COLO668 (cell line): Measurements from ENCODE around the gene DPP10.

Experiments used
- DNase-seq: peaks from one replicate; lab custom pipeline; 2025; ENCODE audit not compliant: unreplicated experiment; lab: John Stamatoyannopoulos, UW

The DPP10 gene

DNA sequence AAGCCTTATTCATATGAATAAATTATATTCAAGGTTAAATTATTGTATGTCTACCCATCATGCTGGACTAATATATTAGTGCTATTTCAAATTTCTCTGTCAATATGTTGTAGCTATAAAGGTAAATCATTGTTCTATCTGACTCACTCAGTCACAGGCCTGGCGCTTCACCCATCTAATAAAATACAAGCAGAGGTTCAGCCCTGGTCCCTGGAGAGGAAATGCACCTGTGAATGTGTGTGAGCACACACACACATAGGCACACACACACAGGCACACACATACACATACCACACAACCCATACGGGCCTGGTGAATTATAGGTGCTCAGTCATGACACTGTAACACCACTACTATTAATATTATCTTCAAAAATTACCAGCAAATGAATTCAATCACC is 1396.1 kb downstream of the DPP10 start:
- no peak for DNase-seq

DNA sequence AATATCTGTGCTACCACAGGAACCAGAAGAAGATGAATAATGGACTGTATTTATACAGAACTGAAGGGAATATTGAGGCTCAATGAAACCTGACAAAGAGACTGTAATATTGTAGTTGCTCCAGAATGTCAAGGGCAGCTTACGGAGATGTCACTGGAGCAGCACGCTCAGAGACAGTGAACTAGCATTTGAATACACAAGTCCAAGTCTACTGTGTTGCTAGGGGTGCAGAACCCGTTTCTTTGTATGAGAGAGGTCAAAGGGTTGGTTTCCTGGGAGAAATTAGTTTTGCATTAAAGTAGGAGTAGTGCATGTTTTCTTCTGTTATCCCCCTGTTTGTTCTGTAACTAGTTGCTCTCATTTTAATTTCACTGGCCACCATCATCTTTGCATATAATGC is 1399.9 kb downstream of the DPP10 start:
- DNase-seq = no peak

DNA sequence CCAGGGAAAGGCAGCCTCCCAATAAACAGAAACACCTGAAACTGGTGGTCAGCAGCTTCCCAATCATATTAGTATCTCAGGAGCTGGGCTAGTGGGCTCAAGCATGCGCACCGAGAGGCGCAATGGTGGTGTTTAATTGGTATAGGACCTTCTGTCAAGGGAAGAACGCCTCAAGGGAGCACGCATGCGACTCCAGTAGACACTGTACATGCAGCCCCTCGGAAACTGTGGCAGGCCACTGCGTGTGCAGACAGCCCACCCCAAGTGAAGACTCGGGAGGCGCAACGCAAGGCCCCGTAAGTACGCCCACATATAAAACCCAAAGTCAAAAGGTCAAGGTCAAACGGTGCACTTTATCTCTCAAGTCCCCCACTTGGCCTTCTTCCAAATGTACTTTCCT is 1405.8 kb downstream of the DPP10 start:
- DNase-seq = no peak

DNA sequence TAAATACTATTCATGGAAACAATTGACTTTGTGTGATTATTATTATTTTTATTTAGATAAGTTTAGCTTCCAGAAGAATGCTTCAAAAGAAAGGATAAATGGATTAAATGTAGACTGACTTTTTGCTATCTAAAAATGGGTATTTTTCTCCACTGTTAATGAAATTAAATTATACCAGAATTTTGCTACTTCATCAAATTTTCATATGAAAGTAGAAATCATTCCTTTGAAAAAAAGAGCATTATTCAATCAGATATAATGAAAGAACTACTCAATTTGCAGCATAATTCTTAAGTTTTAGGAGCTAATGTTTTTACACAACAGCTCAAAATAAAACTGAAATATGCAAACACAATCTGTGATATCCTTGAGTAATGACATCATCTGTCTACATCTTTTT is 1424.6 kb downstream of the DPP10 start:
- DNase-seq = no peak

DNA sequence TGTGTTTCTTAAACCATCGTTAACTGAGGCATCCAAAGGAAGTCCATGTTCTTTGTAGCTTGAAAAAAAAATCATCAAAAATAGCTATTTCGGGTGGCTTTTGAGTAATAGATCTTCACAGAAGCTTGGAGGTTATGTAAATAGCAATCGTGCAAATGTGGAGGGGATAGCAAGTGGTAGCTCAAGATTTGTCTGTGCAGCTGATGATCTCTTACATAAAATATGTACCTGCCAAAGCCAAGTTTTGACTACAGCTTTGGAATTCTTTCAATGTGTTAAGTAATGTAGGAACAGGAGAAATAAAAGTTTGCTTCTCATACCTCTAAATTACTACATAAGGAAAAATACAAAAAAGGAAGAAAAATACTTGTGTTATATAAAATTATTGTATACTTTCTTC is 1432.0 kb downstream of the DPP10 start:
- no peak for DNase-seq

DNA sequence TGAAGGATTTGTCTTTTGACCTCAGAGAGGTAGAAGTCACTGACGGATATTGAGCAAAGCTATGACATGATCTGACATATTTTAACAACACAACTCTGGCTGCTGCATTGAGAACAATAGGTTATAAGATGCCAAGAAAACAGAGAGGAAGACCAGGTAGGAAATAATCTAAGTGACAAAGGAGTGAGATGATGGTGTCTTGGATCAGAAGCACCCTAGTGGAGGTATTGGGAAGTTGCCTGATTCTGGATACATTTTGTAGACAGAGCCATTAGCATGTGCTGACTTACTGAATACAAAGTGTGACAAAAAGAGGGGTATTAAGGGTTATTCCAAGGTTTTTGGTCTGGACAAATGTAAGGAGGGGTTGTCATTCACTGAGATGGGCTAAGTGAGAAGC is 1438.1 kb downstream of the DPP10 start:
- no peak for DNase-seq

DNA sequence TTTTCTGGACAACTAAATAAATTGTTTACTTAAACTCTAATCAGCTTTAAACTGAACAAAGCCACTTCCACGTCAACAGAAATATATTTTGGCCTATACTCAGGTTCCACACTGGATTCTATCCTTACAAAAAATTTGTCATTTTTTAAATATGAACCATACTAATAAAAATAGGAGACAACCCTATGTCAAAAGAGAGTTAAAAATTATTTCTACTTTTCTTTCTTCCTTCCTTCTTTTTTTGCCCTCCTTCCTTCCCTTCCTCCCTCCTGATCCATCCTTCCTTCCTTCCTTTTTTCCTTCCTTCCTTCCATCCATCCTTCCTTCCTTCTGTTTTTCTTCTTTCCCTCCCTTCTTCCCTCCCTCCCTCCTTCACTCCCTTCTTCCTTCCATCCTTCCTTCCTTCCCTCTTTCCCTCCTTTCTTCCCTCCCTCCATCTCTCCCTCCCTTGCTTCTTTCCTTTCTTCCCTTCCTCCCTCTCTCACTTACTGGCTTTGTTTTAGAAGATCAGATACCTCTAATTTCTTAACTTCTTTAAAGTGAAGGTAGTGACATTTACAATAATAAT is 1444.9 kb downstream of the DPP10 start:
- no peak for DNase-seq
